Activated T-cell treated with anti-CD3 and anti-CD28 coated beads, Interleukin-2, amount 50 U/mL, for 72 hours (primary cell): ENCODE results near the gene OBI1. TPM values are rescaled to one million over a fixed set of nuclear protein-coding genes. Genes with fewer than 3 reads are reported as not detected.

Experiments used
- ATAC-seq, 2 donors: fragments of 150-1000 bp; cut with Tn5 transposase; replicated peaks in 1 of 2; 2 replicates each; pipeline ENCODE4 v1.10.0; 2021; ENCODE audit warnings: moderate library complexity in 2 of 2, mild to moderate bottlenecking in 1 of 2
- DNase-seq, 2 donors: peaks; one replicate each; pipeline ENCODE4 v3.0.0; 2021 to 2022; ENCODE audit warnings: mixed read lengths in 1 of 2
- H3K27ac Mint-ChIP-seq: one replicate; pipeline ENCODE4 v1.8.0; 2022; ENCODE audit warnings: mild to moderate bottlenecking, moderate library complexity, mixed read lengths
- H3K27me3 Mint-ChIP-seq: one replicate; pipeline ENCODE4 v1.8.0; 2022; ENCODE audit warnings: low read depth, mixed read lengths
- H3K36me3 Mint-ChIP-seq, 2 donors: one replicate each; pipeline ENCODE4 v1.8.0; 2022; ENCODE audit warnings: mixed read lengths in 2 of 2, mild to moderate bottlenecking in 1 of 2; ENCODE audit not compliant: insufficient read depth in 2 of 2
- H3K4me1 Mint-ChIP-seq: one replicate; pipeline ENCODE4 v1.8.0; 2022; ENCODE audit warnings: low read depth, mixed read lengths
- H3K4me3 Mint-ChIP-seq, 2 donors: one replicate each; pipeline ENCODE4 v1.8.0; 2022; ENCODE audit warnings: mild to moderate bottlenecking in 2 of 2, mixed read lengths in 2 of 2, moderate library complexity in 2 of 2
- H3K9me3 Mint-ChIP-seq, 2 donors: one replicate each; pipeline ENCODE4 v1.8.0; 2022; ENCODE audit warnings: mixed read lengths in 2 of 2
- total RNA-seq, 2 donors: library from RNA; stranded (reverse); gene quantifications; one replicate each; pipeline ENCODE4 v1.2.3, GENCODE V29; 2022

OBI1 gene
- total RNA-seq, 2 donors from 2014 or later = 17.8 to 23.0 TPM

- peaks cover 4 to 9% of the 10 kb centered on the region in 2 donors for H3K36me3 Mint-ChIP-seq
Measured at GRCh38 chr13:78597602-78597932, 61.4 kb downstream of the OBI1 start.

GRCh38 chr13:78596736-78597601 lies 62.0 kb downstream of the OBI1 start:
- DNase-seq = no peak
- ATAC-seq = no peak
- Mint-ChIP-seq H3K4me1 (peaks cover 16% of the 10 kb centered on the region), H3K9me3 (no peaks in the 10 kb centered on the region), H3K27me3 (peaks cover 86% of the 10 kb centered on the region), H3K4me3 (peak overlapping the region; percentile 58 to 64), H3K36me3 (peaks cover 1 to 6% of the 10 kb centered on the region in 2 donors), H3K27ac (peak overlapping the region; percentile 73)

More at GRCh38 chr13:78597602-78597932, 61.4 kb downstream of the OBI1 start:
- Mint-ChIP-seq H3K4me1 (peaks cover 21% of the 10 kb centered on the region), H3K9me3 (no peaks in the 10 kb centered on the region), H3K4me3 (peak overlapping the region in 1 of 2 donors; percentile 64), H3K27ac (peak overlapping the region; percentile 73), H3K27me3 (peaks cover 85% of the 10 kb centered on the region)
- ATAC-seq (no peak), DNase-seq (no peak)

- ATAC-seq = peak; percentile 25 to 41
- Mint-ChIP-seq H3K9me3 (no peaks in the 10 kb centered on the region), H3K4me1 (peaks cover 14% of the 10 kb centered on the region), H3K4me3 (peak overlapping the region; percentile 58 to 64), H3K27ac (no peak overlapping the region), H3K36me3 (peaks cover 1 to 6% of the 10 kb centered on the region in 2 donors), H3K27me3 (peaks cover 89% of the 10 kb centered on the region)
- DNase-seq = no peak
Measured at GRCh38 chr13:78596399-78596735, 62.6 kb downstream of the OBI1 start.

- Mint-ChIP-seq H3K9me3 (no peaks in the 10 kb centered on the region), H3K27ac (peak overlapping the region; percentile 73), H3K4me1 (peaks cover 12% of the 10 kb centered on the region), H3K4me3 (peak overlapping the region; percentile 55 to 71), H3K36me3 (peaks cover 1 to 5% of the 10 kb centered on the region in 2 donors), H3K27me3 (peaks cover 83% of the 10 kb centered on the region)
- ATAC-seq (peak; percentile 60 to 78), DNase-seq (no peak)
Measured at GRCh38 chr13:78595495-78596398, 63.2 kb downstream of the OBI1 start.

- peaks cover 3 to 5% of the 10 kb centered on the region in 2 donors for H3K36me3 Mint-ChIP-seq
- no peak for ATAC-seq
- H3K4me3 Mint-ChIP-seq = peak overlapping the region in 1 of 2 donors; percentile 40
- no peaks in the 10 kb centered on the region for H3K9me3 Mint-ChIP-seq
- peaks cover 82% of the 10 kb centered on the region for H3K27me3 Mint-ChIP-seq
- H3K27ac Mint-ChIP-seq = peak overlapping the region; percentile 65
- peaks cover 12% of the 10 kb centered on the region for H3K4me1 Mint-ChIP-seq
- no peak for DNase-seq
Measured at GRCh38 chr13:78594456-78594975, 64.4 kb downstream of the OBI1 start.

GRCh38 chr13:78593652-78594455 lies 65.1 kb downstream of the OBI1 start:
- peaks cover 3 to 5% of the 10 kb centered on the region in 2 donors for H3K36me3 Mint-ChIP-seq
- ATAC-seq (no peak), DNase-seq (no peak)
- peak overlapping the region; percentile 65 for H3K27ac Mint-ChIP-seq
- peak overlapping the region in 1 of 2 donors; percentile 40 for H3K4me3 Mint-ChIP-seq
- peaks cover 82% of the 10 kb centered on the region for H3K27me3 Mint-ChIP-seq
- no peaks in the 10 kb centered on the region for H3K9me3 Mint-ChIP-seq
- H3K4me1 Mint-ChIP-seq = peaks cover 12% of the 10 kb centered on the region

- H3K4me3 Mint-ChIP-seq = no peak overlapping the region
- no peak for DNase-seq
- no peak overlapping the region for H3K27ac Mint-ChIP-seq
- H3K4me1 Mint-ChIP-seq = peaks cover 12% of the 10 kb centered on the region
- ATAC-seq = no peak
- peaks cover 0 to 3% of the 10 kb centered on the region in 2 donors for H3K9me3 Mint-ChIP-seq
- H3K27me3 Mint-ChIP-seq = peaks cover 82% of the 10 kb centered on the region
- H3K36me3 Mint-ChIP-seq = peaks cover 3 to 5% of the 10 kb centered on the region in 2 donors
Measured at GRCh38 chr13:78593129-78593528, 65.8 kb downstream of the OBI1 start.

GRCh38 chr13:78592584-78592983 lies 66.4 kb downstream of the OBI1 start:
- DNase-seq = no peak
- Mint-ChIP-seq H3K36me3 (peaks cover 3 to 5% of the 10 kb centered on the region in 2 donors), H3K27ac (no peak overlapping the region), H3K4me3 (no peak overlapping the region), H3K9me3 (peaks cover 0 to 3% of the 10 kb centered on the region in 2 donors), H3K4me1 (peaks cover 12% of the 10 kb centered on the region), H3K27me3 (peaks cover 83% of the 10 kb centered on the region)
- ATAC-seq = no peak

- Mint-ChIP-seq H3K4me1 (peaks cover 11% of the 10 kb centered on the region), H3K27me3 (peaks cover 81% of the 10 kb centered on the region), H3K4me3 (no peak overlapping the region), H3K27ac (no peak overlapping the region), H3K9me3 (peaks cover 0 to 5% of the 10 kb centered on the region in 2 donors), H3K36me3 (peaks cover 5 to 7% of the 10 kb centered on the region in 2 donors)
- DNase-seq (no peak), ATAC-seq (no peak)
Measured at GRCh38 chr13:78589206-78589605, 69.7 kb downstream of the OBI1 start.

GRCh38 chr13:78587395-78587794 lies 71.6 kb downstream of the OBI1 start:
- ATAC-seq = no peak
- Mint-ChIP-seq H3K4me3 (no peak overlapping the region), H3K36me3 (peaks cover 5 to 7% of the 10 kb centered on the region in 2 donors), H3K4me1 (peaks cover 4% of the 10 kb centered on the region), H3K9me3 (peaks cover 0 to 5% of the 10 kb centered on the region in 2 donors), H3K27ac (no peak overlapping the region), H3K27me3 (peaks cover 63% of the 10 kb centered on the region)
- no peak for DNase-seq

- Mint-ChIP-seq H3K27me3 (peaks cover 56% of the 10 kb centered on the region), H3K36me3 (peaks cover 5 to 7% of the 10 kb centered on the region in 2 donors), H3K27ac (peak overlapping the region; percentile 72), H3K4me1 (peaks cover 4% of the 10 kb centered on the region), H3K4me3 (peak overlapping the region; percentile 33 to 66), H3K9me3 (peaks cover 0 to 5% of the 10 kb centered on the region in 2 donors)
- ATAC-seq = peak; percentile 24 to 52
- DNase-seq = no peak
Measured at GRCh38 chr13:78586706-78587105, 72.2 kb downstream of the OBI1 start.

GRCh38 chr13:78576261-78576660 lies 82.7 kb downstream of the OBI1 start:
- H3K9me3 Mint-ChIP-seq = no peaks in the 10 kb centered on the region
- H3K27me3 Mint-ChIP-seq = peaks cover 20% of the 10 kb centered on the region

More at GRCh38 chr13:78576261-78576660, 82.7 kb downstream of the OBI1 start:
- H3K36me3 Mint-ChIP-seq = peaks cover 0 to 1% of the 10 kb centered on the region in 2 donors
- no peak for DNase-seq
- ATAC-seq = no peak
- H3K4me3 Mint-ChIP-seq = no peak overlapping the region
- H3K27ac Mint-ChIP-seq = no peak overlapping the region
- H3K4me1 Mint-ChIP-seq = no peaks in the 10 kb centered on the region
